GM21528 (cell line): ENCODE measurements around the gene TBX21.
"Not testable (repeated sequence)": the region's sequence is repeated elsewhere in the genome, so short reads cannot be mapped to it uniquely, and the experiment has no call there.

ENCODE experiments used
- ATAC-seq: cut with Tn5 transposase; IDR thresholded peaks from one replicate; pipeline ENCODE4 v1.9.1; 2021; ENCODE audit warnings: mild to moderate bottlenecking, moderate library complexity; ENCODE audit not compliant: unreplicated experiment, low FRiP score

The TBX21 gene

DNA sequence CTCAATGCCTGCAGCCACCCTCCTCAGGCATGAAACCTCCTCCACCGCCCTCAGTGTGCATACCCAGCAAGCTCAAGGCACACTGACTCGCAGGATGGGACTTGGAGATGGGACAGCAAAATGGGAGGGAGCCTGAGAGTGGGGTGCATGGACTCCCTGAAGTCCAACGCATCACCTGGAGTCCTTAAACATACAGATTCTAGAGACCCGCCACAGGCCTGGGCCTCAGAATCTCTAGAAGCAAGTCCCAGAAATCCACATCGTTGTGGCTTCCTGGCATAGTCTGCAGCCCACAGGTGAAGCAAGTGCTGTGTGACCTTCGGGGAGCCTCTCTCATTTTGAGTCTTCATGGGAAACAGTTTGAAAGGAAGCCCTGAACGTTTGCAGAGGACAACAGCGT is 3.6 kb upstream of the TBX21 start:
- no peak for ATAC-seq

DNA sequence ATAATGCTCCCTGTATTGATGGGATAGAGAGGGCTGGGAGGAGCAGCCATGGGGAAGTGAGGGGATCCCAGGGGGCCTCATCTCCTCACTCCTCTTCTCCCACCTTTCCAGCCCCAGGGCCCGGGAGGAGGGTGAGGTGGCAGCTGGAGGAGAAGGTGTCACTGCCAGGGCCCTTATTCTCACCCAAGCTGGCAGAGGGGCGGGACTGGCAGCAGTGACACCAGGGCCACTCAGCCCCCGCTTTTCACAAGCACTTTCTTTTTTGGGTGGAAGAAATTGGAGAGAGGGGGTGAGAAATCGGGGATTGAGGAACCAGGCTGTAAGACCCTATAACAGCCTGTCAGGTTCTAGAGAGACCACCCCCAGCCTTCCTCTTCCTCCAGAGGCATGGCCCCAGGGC is 2.4 kb upstream of the TBX21 start:
- no peak for ATAC-seq

DNA sequence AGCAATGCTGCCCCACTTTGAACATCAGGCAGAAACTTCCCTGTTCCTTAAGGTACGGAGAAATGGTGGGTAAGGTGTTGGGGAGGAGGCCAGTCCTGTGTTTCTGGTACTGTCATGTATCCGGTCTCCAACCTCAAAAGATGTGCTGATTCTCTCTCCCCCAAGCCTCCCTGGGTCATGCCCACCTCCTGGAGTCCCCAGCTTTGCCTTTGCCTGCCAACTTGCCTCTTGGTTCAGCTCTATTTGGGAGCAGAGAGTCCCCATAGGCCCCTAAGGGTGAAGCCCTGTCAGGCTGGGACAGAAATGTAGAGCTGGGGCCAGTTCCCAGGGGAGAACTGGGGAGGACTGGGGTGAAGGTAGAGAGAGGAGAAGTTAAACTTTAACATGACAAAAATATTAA is 1.6 kb upstream of the TBX21 start:
- no peak for ATAC-seq

DNA sequence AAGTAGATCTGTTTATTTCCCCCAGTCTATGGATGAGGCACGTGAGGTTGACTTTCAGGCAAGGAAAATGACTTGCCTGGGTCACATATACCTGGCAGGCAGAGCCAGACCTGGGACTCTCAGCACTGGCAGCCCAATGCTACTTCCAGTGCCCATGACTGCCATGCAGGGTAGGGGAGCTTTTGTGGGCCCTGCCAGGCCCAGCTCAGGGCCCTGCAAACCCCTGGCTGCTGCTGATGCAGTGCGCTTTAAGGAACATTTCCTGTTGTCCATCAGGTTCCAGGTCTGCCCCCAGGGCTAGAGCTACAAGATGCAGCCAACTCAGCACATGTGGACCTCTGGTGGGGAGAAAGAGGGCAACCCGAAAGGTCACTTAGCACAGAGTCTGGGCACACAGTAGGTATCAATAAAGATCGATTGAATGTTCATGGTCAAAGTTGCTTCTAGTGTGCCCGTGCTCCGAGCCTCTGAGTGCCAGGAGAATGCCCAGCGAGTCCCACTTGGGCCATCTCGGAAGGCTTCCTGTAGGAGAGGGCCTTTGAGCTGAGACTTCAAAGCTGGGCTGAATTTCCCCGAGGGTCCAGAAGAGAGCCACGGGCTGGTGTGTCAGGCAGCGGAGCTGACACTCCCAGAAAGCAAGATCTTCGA is 513 bp upstream of the TBX21 start:
- ATAC-seq, result no peak

DNA sequence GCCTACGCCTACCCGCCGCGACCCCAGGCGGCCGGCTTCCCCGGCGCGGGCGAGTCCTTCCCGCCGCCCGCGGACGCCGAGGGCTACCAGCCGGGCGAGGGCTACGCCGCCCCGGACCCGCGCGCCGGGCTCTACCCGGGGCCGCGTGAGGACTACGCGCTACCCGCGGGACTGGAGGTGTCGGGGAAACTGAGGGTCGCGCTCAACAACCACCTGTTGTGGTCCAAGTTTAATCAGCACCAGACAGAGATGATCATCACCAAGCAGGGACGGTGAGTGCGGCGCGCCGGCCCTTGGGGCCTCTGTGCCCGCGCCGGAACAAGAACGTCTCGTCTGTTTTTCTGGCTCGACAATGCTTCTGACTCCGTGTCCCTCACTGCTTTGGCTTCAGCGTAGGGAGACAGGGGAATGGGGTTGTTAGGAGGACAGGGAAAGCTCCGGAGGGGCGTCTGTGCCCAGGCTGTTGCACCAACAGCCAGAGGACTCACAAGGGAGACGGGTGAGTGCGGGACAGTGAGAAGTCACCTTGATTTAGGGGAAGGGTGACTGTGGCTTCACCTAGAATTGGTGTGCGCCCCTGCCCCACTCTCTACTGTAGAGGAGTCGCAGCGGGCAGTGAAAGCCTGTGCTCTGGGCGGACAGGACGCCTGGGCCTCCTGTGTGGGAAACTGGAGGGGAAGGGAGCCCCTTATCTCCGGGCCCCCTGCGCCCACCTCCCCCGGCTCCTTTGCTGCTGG is 806 bp downstream of the TBX21 start:
- ATAC-seq, result peak; percentile 18

DNA sequence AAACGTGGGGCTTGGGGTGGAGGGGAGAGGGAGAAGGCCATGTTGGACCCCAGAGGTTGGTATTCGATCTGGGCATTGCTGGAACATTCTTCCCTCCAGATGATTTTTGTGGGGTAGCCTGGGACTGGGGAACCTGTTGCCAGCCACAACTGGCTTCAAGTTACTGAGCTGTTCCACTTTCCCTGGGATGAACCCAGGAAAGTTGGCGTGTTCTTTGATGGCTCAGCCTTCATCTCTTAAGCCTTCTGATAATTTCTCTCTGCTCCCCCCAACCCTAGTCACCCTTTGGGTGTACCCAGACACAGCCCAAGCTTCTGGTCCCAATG is 2.1 kb downstream of the TBX21 start:
- no peak for ATAC-seq

DNA sequence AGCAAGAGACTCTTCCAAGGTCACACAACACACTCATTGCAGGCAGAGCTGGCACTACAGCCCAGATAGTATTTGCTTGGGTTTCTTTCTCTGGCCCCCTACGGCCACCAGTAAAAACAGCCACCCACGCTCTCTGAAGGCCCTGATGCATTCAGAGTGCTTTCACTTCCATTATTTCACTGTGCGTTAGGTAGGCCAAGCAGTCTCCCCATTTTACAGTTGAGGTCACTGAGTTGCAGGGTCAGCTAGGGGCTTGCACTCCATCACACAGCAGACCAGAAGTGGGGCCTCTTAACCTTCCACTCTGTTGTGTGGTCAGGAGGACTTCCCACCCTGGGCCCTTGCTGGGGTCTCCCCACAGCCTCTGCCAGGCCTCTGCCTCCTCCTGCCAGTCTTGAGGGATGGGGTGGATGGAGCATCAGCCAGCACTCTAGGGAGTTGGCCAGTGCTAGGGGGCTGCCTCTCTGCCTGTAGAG is 2.5 kb downstream of the TBX21 start:
- ATAC-seq, result no peak

DNA sequence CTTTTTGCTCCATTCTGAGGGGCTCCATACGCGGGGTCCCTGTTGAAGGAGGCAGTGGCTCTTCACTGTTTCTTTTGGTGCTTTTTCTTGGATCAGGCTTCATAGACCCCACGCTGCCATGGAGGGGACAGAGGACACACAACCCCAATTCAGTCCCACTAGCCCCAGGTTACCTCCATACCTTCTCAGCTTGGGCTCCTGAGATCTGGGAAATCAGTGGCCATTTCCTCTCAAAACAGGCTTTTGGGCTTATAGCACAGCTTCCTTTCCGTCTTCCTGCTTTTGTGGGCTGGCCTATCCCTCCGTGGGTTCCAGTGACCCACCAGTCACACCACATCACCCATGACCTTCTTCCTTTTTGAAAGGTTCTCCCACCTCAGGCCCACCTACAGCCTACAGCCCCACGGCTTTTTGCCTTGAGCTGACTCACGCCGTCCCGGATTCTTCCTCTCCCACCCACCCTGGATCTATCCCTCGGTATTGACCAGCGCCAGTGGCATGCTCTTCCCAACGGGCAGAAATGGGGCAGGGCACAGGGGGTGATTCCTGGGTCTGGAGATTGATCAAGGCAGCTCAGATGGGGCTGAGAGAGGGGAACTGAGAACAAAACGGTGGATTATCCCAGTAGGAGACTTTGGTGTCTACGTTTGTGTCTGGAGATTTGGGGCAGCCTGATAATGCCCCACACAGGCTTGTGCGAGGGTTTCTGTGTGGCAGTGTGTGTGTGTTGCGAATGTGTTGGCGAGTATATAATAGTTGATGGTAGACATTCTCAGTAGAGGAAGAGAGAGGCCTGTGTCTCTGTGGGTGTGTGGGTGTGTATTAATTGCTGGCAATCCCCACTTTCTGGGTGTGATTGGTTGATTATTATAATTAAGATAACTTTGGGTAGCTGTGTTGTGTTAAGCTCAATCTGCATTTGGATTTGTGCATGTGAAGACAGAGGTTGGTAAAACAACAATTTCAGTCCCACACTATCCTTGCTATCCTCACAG is 3.8 kb downstream of the TBX21 start:
- ATAC-seq, result no peak

DNA sequence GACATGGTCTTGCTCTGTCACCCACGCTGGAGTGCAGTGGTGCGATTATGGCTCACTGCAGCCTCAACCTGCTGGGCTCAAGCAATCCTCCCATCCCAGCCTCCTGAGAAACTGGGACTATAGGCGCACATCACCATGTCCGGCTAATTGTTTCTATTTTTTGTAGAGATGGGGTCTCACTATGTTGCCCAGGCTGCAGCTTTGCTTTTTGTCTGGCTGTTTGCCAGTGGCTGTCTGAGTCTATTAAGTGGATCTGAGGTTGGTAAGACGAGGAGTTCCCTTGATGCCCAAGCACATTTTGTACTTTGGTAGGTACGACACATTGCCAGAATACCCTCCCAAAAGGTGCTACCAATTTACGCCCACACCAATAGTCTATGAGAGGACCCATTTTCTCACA is 5.1 kb downstream of the TBX21 start:
- ATAC-seq, result no peak

DNA sequence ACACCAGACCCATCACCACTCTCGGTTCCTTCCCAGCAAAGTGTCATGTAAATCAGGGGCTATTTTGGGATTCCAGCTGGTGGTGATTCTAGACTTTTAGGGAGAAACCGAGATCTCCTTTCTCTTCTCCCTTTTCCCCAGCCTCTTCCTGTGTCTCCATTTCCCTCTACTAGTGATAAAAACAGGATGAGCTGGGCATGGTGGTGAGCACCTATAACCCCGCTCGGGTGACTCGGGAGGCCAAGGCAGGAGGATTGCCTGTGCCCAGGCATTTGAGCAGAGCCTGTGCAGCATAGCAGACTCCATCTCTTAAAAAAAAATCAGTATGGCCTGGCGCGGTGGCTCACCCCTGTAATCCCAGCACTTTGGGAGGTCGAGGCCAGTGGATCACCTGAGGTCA is 6.1 kb downstream of the TBX21 start:
- ATAC-seq, result no peak

DNA sequence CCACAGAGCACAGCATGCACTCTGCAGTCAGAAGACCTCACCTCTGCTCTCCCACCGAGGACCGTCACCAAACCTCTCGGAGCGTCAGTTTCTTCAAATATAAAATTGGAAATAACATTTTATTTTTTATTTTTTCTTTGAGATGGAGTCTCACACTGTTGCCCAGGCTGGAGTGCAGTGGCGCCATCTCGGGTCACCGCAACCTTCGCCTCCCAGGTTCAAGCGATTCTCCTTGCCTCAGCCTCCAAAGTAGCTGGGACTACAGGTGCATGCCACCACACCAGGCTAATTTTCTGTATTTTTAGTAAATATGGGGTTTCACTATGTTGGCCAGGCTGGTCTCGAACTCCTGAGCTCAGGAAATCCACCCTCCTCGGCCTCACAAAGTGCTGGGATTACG is 6.9 kb downstream of the TBX21 start:
- ATAC-seq, result not testable (repeated sequence)

DNA sequence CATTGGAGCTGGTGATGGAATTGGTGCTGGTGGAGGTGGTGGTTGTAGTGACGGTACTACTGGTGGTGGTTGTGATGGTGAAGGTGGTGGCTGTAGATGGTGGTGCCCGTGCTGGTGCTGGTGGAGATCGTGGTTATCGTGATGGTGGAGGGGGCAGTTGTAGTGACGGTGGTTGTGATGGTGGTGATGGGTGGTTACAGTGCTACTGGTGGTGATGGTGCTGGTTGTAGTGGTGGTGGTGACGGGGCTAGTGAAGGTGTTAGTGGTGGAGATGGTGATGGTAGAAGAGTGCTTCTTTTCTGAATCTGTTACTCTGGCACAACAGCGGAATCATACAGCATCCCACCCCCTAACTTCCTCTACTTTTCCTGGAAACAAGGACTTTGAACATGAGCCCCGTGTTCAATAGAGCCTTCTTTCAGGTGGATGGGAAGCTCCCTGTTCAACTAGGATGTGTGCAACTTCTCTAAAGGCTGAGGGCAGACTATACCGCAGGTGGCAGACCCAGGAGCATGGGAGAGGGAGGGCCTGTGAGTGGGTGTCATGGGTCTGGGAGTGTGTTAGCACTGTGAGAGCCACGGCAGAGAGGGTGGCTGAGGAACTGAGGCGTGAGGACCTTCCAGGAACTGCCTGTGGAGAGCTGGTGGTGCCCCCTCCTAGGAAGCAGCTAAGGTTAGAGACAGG is 8.2 kb downstream of the TBX21 start:
- no peak for ATAC-seq

DNA sequence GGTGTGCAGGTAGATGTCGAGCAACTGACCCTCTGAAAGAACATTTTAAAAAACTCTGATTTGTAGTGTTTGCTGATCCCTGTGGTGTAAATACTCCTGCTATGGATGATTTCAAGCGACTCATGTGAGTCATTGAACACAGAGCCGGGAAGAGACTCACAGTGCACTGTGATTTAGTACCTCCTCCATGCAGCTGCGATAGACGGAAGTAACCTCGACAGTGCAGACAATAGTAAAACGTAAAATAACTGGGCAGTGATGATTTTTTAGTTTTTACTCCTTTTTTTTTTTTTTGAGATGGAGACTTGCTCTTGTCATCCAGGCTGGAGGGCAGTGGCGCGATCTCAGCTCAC is 8.7 kb downstream of the TBX21 start:
- ATAC-seq, result no peak

DNA sequence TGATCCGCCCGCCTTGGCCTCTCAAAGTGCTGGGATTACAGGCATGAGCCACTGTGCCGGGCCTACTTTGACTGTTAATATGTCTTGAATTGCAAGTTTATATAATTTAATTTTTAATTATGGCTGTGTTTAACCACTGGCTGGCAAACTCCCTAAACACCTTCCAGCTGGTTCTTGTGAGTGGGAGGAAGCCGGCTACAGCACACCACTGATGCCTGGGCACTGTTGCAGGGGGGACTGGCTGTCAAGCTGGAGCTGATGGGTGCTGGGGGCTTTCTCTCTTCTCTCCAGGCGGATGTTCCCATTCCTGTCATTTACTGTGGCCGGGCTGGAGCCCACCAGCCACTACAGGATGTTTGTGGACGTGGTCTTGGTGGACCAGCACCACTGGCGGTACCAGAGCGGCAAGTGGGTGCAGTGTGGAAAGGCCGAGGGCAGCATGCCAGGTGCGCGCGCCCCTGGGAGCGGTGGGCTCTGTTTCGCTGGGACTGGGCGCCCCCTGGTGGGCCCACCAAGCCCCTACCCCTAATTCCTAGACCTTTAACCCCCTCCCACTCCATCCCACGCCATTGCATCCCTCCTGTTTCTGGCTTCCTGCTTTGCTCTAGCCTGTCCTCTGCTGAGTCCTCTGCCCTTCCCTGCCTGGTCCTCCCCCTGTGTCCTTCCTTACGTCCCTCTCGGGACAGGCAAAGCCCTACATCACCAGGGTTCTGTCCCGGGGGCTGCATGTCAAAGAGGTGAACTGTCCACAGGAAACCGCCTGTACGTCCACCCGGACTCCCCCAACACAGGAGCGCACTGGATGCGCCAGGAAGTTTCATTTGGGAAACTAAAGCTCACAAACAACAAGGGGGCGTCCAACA is 9.5 kb downstream of the TBX21 start:
- no peak for ATAC-seq

DNA sequence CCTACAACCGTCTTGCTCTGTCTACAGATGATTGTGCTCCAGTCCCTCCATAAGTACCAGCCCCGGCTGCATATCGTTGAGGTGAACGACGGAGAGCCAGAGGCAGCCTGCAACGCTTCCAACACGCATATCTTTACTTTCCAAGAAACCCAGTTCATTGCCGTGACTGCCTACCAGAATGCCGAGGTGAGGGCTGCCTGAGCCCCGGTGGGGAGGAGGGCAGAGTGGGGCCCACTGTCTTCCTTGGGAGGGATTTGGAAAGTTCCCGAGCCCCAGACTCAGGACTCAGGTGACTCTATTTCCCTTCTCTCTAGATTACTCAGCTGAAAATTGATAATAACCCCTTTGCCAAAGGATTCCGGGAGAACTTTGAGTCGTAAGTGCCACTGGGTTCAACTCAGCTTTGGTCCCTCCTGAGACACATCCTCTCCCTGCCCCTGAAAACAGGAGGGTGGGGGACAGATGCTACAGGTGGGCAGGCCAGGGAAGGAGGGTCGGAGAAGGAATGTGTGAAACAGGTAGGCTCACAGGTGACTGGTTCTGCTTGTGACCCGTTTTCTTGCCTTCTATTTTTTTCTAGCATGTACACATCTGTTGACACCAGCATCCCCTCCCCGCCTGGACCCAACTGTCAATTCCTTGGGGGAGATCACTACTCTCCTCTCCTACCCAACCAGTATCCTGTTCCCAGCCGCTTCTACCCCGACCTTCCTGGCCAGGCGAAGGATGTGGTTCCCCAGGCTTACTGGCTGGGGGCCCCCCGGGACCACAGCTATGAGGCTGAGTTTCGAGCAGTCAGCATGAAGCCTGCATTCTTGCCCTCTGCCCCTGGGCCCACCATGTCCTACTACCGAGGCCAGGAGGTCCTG is 11.4 kb downstream of the TBX21 start:
- no peak for ATAC-seq

DNA sequence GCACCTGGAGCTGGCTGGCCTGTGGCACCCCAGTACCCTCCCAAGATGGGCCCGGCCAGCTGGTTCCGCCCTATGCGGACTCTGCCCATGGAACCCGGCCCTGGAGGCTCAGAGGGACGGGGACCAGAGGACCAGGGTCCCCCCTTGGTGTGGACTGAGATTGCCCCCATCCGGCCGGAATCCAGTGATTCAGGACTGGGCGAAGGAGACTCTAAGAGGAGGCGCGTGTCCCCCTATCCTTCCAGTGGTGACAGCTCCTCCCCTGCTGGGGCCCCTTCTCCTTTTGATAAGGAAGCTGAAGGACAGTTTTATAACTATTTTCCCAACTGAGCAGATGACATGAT is 12.0 kb downstream of the TBX21 start:
- no peak for ATAC-seq

DNA sequence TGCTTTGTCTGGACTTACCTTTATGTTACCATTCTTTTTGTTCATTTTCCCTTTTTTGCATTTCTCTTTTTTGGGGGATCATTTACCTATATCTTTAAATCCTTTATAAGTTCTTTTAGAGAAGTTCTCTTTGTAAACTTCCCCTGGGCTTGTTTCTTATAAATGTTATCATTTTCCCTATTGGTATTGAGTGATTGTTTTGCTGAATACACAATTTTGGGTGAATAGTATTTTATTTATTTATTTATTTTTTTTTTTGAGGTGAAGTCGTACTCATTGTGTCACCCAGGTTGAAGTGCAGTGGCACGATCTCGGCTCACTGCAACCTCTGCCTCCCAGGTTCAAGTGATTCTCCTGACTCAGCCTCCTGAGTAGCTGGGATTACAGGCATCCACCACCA is 18.4 kb downstream of the TBX21 start:
- no peak for ATAC-seq

DNA sequence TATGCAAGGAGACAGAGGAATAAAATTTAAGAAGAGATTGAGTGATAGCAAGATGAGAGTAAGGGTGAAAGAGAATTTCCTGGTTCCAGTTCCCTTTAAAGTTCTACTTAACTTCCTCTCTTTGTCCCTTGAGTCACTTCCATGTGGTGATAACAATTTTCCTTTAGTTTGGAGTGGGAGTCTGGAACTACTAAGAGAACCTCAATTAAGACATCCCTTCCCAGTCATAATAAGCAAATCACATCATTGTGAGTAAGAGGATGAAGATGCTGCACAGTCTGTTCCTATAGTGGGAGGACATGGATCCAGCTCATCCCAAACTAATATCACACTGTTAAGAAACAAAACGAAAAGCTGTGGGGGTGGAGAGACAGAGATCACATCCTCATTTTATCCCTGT is 24.4 kb downstream of the TBX21 start:
- ATAC-seq, result no peak
